IPS-NIHi7 (cell line): ENCODE data around the gene MRPL42.
A peak's percentile ranks its signal among the peaks of the same experiment; 100 is the strongest.
"Not testable (repeated sequence)": the region's sequence is repeated elsewhere in the genome, so short reads cannot be mapped to it uniquely, and the experiment has no call there.

Experiments
- DNase-seq: peaks from one replicate; pipeline ENCODE4 v3.0.0; 2012; ENCODE audit warnings: mixed read lengths; ENCODE audit errors: extremely low spot score

Gene MRPL42

GRCh38 chr12:93467351-93468007 lies at the start of gene MRPL42:
TSS of gene MRPL42 (plus strand) at chr12:93467514. CDS start at chr12:93469286, 1,772 bp downstream.
- peak; percentile 88 for DNase-seq

GRCh38 chr12:93417967-93418480 lies 49.3 kb upstream of the MRPL42 start:
- no peak for DNase-seq

GRCh38 chr12:93419388-93420034 lies 47.8 kb upstream of the MRPL42 start:
- DNase-seq: no peak

- DNase-seq: no peak
Measured at GRCh38 chr12:93422050-93422449, 45.3 kb upstream of the MRPL42 start.

- DNase-seq: no peak
Measured at GRCh38 chr12:93425736-93426411, 41.4 kb upstream of the MRPL42 start.

- no peak for DNase-seq
Measured at GRCh38 chr12:93426412-93426805, 40.9 kb upstream of the MRPL42 start.

- no peak for DNase-seq
Measured at GRCh38 chr12:93427779-93428564, 39.3 kb upstream of the MRPL42 start.

GRCh38 chr12:93429448-93429847 lies 37.9 kb upstream of the MRPL42 start:
- no peak for DNase-seq

- DNase-seq: no peak
Measured at GRCh38 chr12:93429852-93430251, 37.5 kb upstream of the MRPL42 start.

- DNase-seq: no peak
Measured at GRCh38 chr12:93430280-93430679, 37.0 kb upstream of the MRPL42 start.

GRCh38 chr12:93432031-93432430 lies 35.3 kb upstream of the MRPL42 start:
- DNase-seq: not testable (repeated sequence)

- DNase-seq: no peak
Measured at GRCh38 chr12:93434256-93434865, 33.0 kb upstream of the MRPL42 start.

- DNase-seq: no peak
Measured at GRCh38 chr12:93438266-93439050, 28.9 kb upstream of the MRPL42 start.

GRCh38 chr12:93440043-93440835 lies 27.1 kb upstream of the MRPL42 start:
- DNase-seq: no peak

GRCh38 chr12:93441081-93441616 lies 26.2 kb upstream of the MRPL42 start:
- DNase-seq: peak; percentile 21

- peak; percentile 95 for DNase-seq
Measured at GRCh38 chr12:93441617-93442410, 25.5 kb upstream of the MRPL42 start, which contains the start of gene UBE2N. TSS of gene UBE2N (minus strand) at chr12:93441947. CDS start at chr12:93441884, 63 bp downstream.

GRCh38 chr12:93442411-93443340 lies 24.6 kb upstream of the MRPL42 start:
- no peak for DNase-seq
